HepG2 (cell line): ENCODE measurements around the gene RNF126. TPM values are rescaled to one million over a fixed set of nuclear protein-coding genes. Genes with fewer than 3 reads are reported as not detected.

ENCODE experiments used
- ARID2 ChIP-seq: sonication (generic); formaldehyde crosslinking; IDR thresholded peaks from 2 replicates; pipeline ENCODE4 v1.8.1; 2022; ENCODE audit warnings: mild to moderate bottlenecking, missing genetic modification reagents, borderline replicate concordance
- ARID4A ChIP-seq: sonication (generic); formaldehyde crosslinking; IDR thresholded peaks from 2 replicates; pipeline ENCODE4 v1.5.0; 2020; ENCODE audit warnings: mild to moderate bottlenecking, missing genetic modification reagents, borderline replicate concordance
- BORCS8-MEF2B ChIP-seq: sonication (generic); formaldehyde crosslinking; IDR thresholded peaks from 2 replicates; pipeline ENCODE4 v1.8.0; 2022; ENCODE audit warnings: mild to moderate bottlenecking, missing genetic modification reagents
- GATA4 ChIP-seq: sonication (generic); IDR thresholded peaks from 2 replicates; pipeline ENCODE4 v1.6.1; 2016; ENCODE audit warnings: antibody characterized with exemption, low read depth, borderline replicate concordance
- KAT7 ChIP-seq: IDR thresholded peaks from 2 replicates; pipeline ENCODE4 v1.6.1; 2018; ENCODE audit warnings: borderline replicate concordance, missing compliant biosample characterization
- KLF15 ChIP-seq: sonication (generic); formaldehyde crosslinking; IDR thresholded peaks from 2 replicates; pipeline ENCODE4 v1.8.1; 2023; ENCODE audit warnings: borderline replicate concordance, mild to moderate bottlenecking, inconsistent platforms, missing genetic modification reagents, mixed read lengths
- MTF2 ChIP-seq: sonication (generic); formaldehyde crosslinking; IDR thresholded peaks from 2 replicates; pipeline ENCODE4 v1.5.0; 2020; ENCODE audit warnings: missing genetic modification reagents, borderline replicate concordance
- NCOA2 ChIP-seq: sonication (generic); formaldehyde crosslinking; IDR thresholded peaks from 2 replicates; pipeline ENCODE4 v1.8.0; 2022; ENCODE audit warnings: inconsistent platforms
- NFIB ChIP-seq: sonication (generic); formaldehyde crosslinking; IDR thresholded peaks from 2 replicates; pipeline ENCODE4 v1.9.0; 2021; ENCODE audit warnings: missing genetic modification reagents, mild to moderate bottlenecking, borderline replicate concordance
- PHB2 ChIP-seq: fragments of 450-650 bp; IDR thresholded peaks from 2 replicates; pipeline ENCODE4 v1.6.1; 2018; ENCODE audit not compliant: partially characterized antibody
- POLR2A ChIP-seq, 2 experiments: IDR thresholded peaks; 2 replicates each; pipeline ENCODE4 v1.6.1; 2011; ENCODE audit warnings: low read depth in 2 of 2, low read length in 2 of 2, mild to moderate bottlenecking in 1 of 2, moderate library complexity in 1 of 2; ENCODE audit not compliant: insufficient read depth in 1 of 2
- RELA ChIP-seq: sonication (generic); formaldehyde crosslinking; IDR thresholded peaks from 2 replicates; pipeline ENCODE4 v1.4.0; 2020; ENCODE audit warnings: missing genetic modification reagents
- SIX4 ChIP-seq: sonication (generic); formaldehyde crosslinking; IDR thresholded peaks from 2 replicates; pipeline ENCODE4 v1.4.0; 2020; ENCODE audit warnings: missing genetic modification reagents
- THAP11 ChIP-seq: IDR thresholded peaks from 2 replicates; pipeline ENCODE4 v1.6.1; 2016; ENCODE audit warnings: missing biosample characterization, missing genetic modification reagents
- U2AF2 ChIP-seq: fragments of 200-400 bp; formaldehyde crosslinking; IDR thresholded peaks from 2 replicates; pipeline ENCODE4 v1.6.1; 2017; ENCODE audit warnings: low read depth, mild to moderate bottlenecking, low read length
- ZFP90 ChIP-seq: sonication (generic); formaldehyde crosslinking; IDR thresholded peaks from 2 replicates; pipeline ENCODE4 v1.8.0; 2022; ENCODE audit warnings: missing genetic modification reagents, mild to moderate bottlenecking, inconsistent platforms, borderline replicate concordance
- ZNF10 ChIP-seq: sonication (generic); formaldehyde crosslinking; IDR thresholded peaks from 2 replicates; pipeline ENCODE4 v1.4.0; 2020; ENCODE audit warnings: mild to moderate bottlenecking, low read depth, missing genetic modification reagents, borderline replicate concordance
- ZNF121 ChIP-seq: sonication (generic); formaldehyde crosslinking; IDR thresholded peaks from 2 replicates; pipeline ENCODE4 v1.5.0; 2020; ENCODE audit warnings: mild to moderate bottlenecking, missing genetic modification reagents
- ZNF550 ChIP-seq: sonication (generic); formaldehyde crosslinking; IDR thresholded peaks from 2 replicates; pipeline ENCODE4 v1.4.0; 2020; ENCODE audit warnings: mild to moderate bottlenecking, missing genetic modification reagents, borderline replicate concordance
- ZNF746 ChIP-seq: sonication (generic); formaldehyde crosslinking; IDR thresholded peaks from 2 replicates; pipeline ENCODE4 v1.8.0; 2022; ENCODE audit warnings: mild to moderate bottlenecking, missing genetic modification reagents
- ZNF792 ChIP-seq: IDR thresholded peaks from 2 replicates; pipeline ENCODE4 v1.6.1; 2016
- ZNF839 ChIP-seq: sonication (generic); formaldehyde crosslinking; IDR thresholded peaks from 2 replicates; pipeline ENCODE4 v1.4.0; 2020; ENCODE audit warnings: missing genetic modification reagents, mild to moderate bottlenecking, borderline replicate concordance
- polyA plus RNA-seq, 8 experiments: library from polyadenylated mRNA; depleted of rRNA in 3 of 8; stranded (reverse) in 7 of 8; unstranded in 1 of 8; fragments of >200 nt; fragmentation: Illumina TruSeq in 4 of 8; extraction: Trizol in 4 of 8; gene quantifications; 2 replicates each; pipeline versions ENCODE4 v1.2.1 to v1.2.3, GENCODE V29; 2011 to 2016; ENCODE audit warnings: low read depth in 4 of 8, missing spikeins in 1 of 8, mixed read lengths in 1 of 8; ENCODE audit not compliant: insufficient read depth in 1 of 8
- total RNA-seq, 5 experiments: library from RNA; depleted of rRNA; stranded (reverse); fragments of >200 nt; fragmentation: Illumina TruSeq; extraction: Trizol; gene quantifications; 2 replicates each; pipeline ENCODE4 v1.2.3, GENCODE V29; 2016; ENCODE audit warnings: low read depth in 1 of 5
- TF ChIP-seq, protein P1 (sequence below): sonication (generic); formaldehyde crosslinking; IDR thresholded peaks from 2 replicates; pipeline ENCODE4 v1.5.1; 2020; ENCODE audit warnings: missing genetic modification reagents, mild to moderate bottlenecking, borderline replicate concordance
- TF ChIP-seq, protein P2 (sequence below): sonication (generic); formaldehyde crosslinking; conservative IDR thresholded peaks from 2 replicates; pipeline ENCODE4 v1.4.0; 2020; ENCODE audit warnings: missing genetic modification reagents

The RNF126 gene
- total and polyA plus RNA-seq, 2 of the 13 experiments (the other 11 are each of a cell fraction or from before 2014, with no cell fraction given): 23.2 to 34.0 TPM

GRCh38 chr19:703651-704446 lies 40.8 kb upstream of the RNF126 start (continued):
- TF ChIP-seq U2AF2: no peak
- TF ChIP-seq ARID2 (CRISPR knock-in tag): peak; percentile 61; the same call in 1 of the 2 replicates
- peak; percentile 93 to 100 for TF ChIP-seq POLR2A (IDR thresholded peaks at IDR 0.05; ENCODE audit: insufficient read depth in 1 of 2, low read depth in 2 of 2, low read length in 2 of 2)
- TF ChIP-seq ZNF746 (CRISPR knock-in tag): no peak
- TF ChIP-seq ZNF121 (CRISPR knock-in tag): no peak
- TF ChIP-seq ZNF550: no peak
- TF ChIP-seq KLF15 (CRISPR knock-in tag): no peak
- 0 out of 2 replicates have a peak, but pooled peaks have one; percentile 24 for TF ChIP-seq NCOA2
- no peak for TF ChIP-seq ZNF10 (CRISPR knock-in tag)
- TF ChIP-seq PHB2: no peak
- peak; percentile 48; the same call in 1 of the 2 replicates for TF ChIP-seq ARID4A
- TF ChIP-seq NFIB (CRISPR knock-in tag): no peak
- no peak for TF ChIP-seq RELA (CRISPR knock-in tag)
- TF ChIP-seq SIX4 (CRISPR knock-in tag): no peak
- no peak for TF ChIP-seq ZFP90 (CRISPR knock-in tag)
- TF ChIP-seq, protein P1, sequence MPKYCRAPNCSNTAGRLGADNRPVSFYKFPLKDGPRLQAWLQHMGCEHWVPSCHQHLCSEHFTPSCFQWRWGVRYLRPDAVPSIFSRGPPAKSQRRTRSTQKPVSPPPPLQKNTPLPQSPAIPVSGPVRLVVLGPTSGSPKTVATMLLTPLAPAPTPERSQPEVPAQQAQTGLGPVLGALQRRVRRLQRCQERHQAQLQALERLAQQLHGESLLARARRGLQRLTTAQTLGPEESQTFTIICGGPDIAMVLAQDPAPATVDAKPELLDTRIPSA (CRISPR knock-in tag): no peak
- TF ChIP-seq BORCS8-MEF2B (CRISPR knock-in tag): no peak
- TF ChIP-seq, protein P2, sequence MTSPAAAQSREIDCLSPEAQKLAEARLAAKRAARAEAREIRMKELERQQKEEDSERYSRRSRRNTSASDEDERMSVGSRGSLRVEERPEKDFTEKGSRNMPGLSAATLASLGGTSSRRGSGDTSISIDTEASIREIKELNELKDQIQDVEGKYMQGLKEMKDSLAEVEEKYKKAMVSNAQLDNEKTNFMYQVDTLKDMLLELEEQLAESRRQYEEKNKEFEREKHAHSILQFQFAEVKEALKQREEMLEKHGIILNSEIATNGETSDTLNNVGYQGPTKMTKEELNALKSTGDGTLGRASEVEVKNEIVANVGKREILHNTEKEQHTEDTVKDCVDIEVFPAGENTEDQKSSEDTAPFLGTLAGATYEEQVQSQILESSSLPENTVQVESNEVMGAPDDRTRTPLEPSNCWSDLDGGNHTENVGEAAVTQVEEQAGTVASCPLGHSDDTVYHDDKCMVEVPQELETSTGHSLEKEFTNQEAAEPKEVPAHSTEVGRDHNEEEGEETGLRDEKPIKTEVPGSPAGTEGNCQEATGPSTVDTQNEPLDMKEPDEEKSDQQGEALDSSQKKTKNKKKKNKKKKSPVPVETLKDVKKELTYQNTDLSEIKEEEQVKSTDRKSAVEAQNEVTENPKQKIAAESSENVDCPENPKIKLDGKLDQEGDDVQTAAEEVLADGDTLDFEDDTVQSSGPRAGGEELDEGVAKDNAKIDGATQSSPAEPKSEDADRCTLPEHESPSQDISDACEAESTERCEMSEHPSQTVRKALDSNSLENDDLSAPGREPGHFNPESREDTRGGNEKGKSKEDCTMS (CRISPR knock-in tag): no peak
- TF ChIP-seq ZNF839: peak; percentile 62; the same call in 1 of the 2 replicates
- TF ChIP-seq KAT7: no peak
- TF ChIP-seq MTF2 (CRISPR knock-in tag): no peak
- peak; percentile 35; the same call in 1 of the 2 replicates for TF ChIP-seq ZNF792 (CRISPR knock-in tag)
- TF ChIP-seq THAP11 (CRISPR knock-in tag): peak; percentile 38
- TF ChIP-seq GATA4: peak; percentile 57; the same call in 1 of the 2 replicates
